Left colon (tissue), 2 donors: ENCODE measurements around the gene CCDC136. TPM values are rescaled to one million over a fixed set of nuclear protein-coding genes. Genes with fewer than 3 reads are reported as not detected.

ENCODE experiments used
- ATAC-seq: fragments of 200-7000 bp; cut with Tn5 transposase; one replicate; pipeline ENCODE4 v1.9.1; 2020; ENCODE audit warnings: mild to moderate bottlenecking, moderate library complexity
- DNase-seq, 2 donors: peaks; one replicate each; pipeline ENCODE4 v3.0.0-alpha.2; 2020
- intact Hi-C, 2 donors: fragments of 100-400 bp; cut with DNase I in 1 of 2; cut with micrococcal nuclease in 1 of 2; formaldehyde crosslinking; loops; one replicate each; pipeline versions ENCODE4 v1.11.2 to v1.14.0; 2022; cut with DNase I, micrococcal nuclease
- total RNA-seq, 2 donors: library from RNA; stranded (reverse); fragmentation: NEBNext Ultra II Directional; extraction: Animal tissue kit (Norgen Biotek cat#: 25700); gene quantifications; one replicate each; pipeline ENCODE4 v1.2.1, GENCODE V29; 2021
- donor health status: DM: no; HTN: no; CAD: no.
- donor health status: DM: yes; HTN: yes; CAD: no.

Gene CCDC136
- total RNA-seq, 2 donors from 2014 or later = 1.5 to 5.6 TPM

- DNase-seq = no peak
- peak; percentile 20 for ATAC-seq
- intact Hi-C loops = loop anchor here in 1 of 2 donors (5.0 kb wide), 1 partner anchor 47 kb away; the partner anchor contains the start of gene CCDC136
Observed at GRCh38 chr7:128839751-128840177, 48.0 kb downstream of the CCDC136 start.

DNA sequence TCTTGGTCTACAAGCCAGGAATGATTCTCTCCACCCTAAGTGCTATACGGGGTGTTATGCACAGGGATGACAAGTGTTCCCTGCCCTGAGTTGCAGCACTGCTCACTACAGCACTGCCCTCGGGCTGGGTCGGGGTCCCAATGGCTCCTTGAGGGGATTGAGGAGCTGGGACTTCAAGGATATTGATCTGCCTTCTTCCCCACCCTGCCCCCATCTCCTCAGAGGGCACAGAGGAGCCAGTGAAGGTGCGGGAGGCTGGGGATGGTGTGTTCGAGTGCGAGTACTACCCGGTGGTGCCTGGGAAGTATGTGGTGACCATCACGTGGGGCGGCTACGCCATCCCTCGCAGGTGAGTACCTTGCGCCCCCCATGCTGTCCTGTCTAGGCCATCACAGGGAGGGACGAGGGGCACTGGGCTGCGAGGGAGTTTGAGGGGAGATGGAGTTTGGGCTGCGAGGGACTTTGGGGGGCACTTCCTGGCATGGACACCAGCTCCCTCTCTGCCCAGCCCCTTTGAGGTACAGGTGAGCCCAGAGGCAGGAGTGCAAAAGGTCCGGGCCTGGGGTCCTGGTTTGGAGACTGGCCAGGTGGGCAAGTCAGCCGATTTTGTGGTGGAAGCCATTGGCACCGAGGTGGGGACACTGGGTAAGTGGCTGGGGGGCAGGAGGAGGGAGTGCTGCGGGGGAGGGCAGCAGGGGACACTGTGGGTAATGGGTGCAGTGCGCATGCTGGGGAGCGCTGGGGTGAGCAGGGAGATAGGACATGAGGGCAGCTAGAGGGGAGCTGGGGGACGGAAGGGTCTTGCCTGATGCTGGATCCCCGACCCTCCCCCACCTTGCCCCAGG lies 48.8 kb downstream of the CCDC136 start:
- intact Hi-C loops = loop anchor here in 1 of 2 donors (5.0 kb wide), 1 partner anchor 48 kb away; the partner anchor contains the start of gene CCDC136

GRCh38 chr7:128841171-128841690 lies 49.5 kb downstream of the CCDC136 start:
- intact Hi-C loops = loop anchor here in 1 of 2 donors (5.0 kb wide), 1 partner anchor 49 kb away; the partner anchor contains the start of gene CCDC136
- ATAC-seq = peak; percentile 90
- peak; percentile 63 to 71 for DNase-seq

More for the DNA sequence above, 48.8 kb downstream of the CCDC136 start:
- no peak for ATAC-seq
- no peak for DNase-seq

- ATAC-seq (peak; percentile 50), DNase-seq (peak in 1 of 2 donors; percentile 53)
- intact Hi-C loops = loop anchor here in 1 of 2 donors (5.0 kb wide), 1 partner anchor 50 kb away; the partner anchor contains the start of gene CCDC136
Observed at GRCh38 chr7:128841921-128842673, 50.3 kb downstream of the CCDC136 start.

DNA sequence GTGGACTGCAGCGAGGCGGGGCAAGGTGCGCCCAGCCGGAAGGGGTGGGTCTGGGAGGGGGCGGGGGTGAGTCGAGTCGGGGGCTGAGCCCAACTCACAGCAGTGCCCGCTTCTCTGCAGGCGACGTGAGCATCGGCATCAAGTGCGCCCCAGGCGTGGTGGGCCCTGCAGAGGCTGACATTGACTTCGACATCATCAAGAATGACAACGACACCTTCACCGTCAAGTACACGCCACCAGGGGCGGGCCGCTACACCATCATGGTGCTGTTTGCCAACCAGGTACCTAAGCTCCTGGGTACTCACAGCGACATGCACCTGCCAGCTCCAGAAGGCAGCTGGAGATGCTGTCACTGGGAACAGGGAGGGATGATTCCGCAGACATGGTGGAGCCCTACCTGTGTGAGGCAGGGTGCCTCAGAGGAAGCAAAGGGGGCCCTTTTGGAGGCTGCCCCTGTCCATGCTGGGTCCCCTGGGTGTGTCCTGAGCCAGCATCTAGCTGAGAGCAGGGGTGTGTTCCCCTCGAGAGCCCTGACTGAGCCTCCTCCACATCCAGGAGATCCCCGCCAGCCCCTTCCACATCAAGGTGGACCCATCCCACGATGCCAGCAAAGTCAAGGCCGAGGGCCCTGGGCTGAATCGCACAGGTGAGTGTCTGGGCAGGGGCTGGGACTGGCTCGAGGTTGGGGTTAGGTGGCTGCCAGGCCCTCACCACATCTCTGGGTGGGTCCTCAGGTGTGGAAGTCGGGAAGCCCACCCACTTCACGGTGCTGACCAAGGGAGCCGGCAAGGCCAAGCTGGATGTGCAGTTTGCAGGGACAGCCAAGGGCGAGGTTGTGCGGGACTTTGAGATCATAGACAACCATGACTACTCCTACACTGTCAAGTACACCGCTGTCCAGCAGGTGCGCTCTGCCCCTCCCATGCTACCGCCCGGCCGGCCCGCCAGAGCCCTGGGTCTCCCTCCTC lies 51.2 kb downstream of the CCDC136 start:
- intact Hi-C loops = loop anchor here in 1 of 2 donors (5.0 kb wide), 1 partner anchor 51 kb away; the partner anchor contains the start of gene CCDC136
- ATAC-seq = no peak
- DNase-seq = no peak

DNA sequence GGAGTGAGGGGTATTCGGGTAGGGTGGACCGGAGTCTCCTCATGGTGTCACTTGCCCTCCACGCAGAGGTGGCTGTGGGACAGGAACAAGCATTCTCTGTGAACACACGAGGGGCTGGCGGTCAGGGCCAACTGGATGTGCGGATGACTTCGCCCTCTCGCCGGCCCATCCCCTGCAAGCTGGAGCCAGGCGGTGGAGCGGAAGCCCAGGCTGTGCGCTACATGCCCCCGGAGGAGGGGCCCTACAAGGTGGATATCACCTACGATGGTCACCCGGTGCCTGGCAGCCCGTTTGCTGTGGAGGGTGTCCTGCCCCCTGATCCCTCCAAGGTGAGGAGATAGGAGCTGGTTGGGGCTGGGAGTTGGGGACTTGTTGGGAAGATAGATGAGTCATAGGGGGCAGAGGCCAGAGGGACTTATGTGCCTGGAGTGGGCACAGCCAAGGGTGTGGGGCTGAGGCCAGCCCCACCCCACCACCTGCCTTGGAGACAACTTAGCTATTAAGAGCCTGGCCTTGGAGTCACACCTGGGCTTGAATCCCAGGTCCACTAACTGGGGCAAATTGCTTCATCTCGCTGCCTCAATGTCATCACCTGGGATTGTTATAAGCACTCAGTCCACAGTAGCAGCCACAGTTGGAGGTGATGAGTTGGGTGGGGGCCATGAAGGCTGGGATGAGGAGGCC lies 52.3 kb downstream of the CCDC136 start:
- ATAC-seq = no peak
- DNase-seq = no peak
- intact Hi-C loops = loop anchor here in 1 of 2 donors (5.0 kb wide), 1 partner anchor 52 kb away; the partner anchor contains the start of gene CCDC136

GRCh38 chr7:128844777-128845311 lies 53.1 kb downstream of the CCDC136 start:
- intact Hi-C loops = loop anchor here in 1 of 2 donors (5.0 kb wide), 1 partner anchor 53 kb away; the partner anchor contains the start of gene CCDC136
- DNase-seq (no peak), ATAC-seq (no peak)

DNA sequence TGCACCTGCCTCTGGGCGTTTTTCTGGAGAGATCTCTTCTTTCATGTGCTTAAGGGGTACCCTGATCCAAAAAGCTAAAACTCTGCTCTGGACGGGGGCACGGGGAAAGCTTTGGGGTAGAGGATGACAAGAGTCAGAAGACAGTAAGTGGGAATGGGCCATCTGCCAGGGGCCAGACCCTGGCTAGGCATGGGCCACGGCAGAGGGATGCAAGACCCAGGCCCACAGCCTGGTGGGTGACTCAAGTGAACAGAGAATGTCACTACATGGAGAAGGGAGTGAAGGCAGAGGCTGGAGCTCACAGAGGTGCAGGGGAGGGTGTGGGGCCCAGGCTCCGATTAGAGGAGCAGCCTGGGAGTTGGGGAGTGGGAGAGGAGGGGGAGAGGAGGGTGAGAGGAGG lies 53.7 kb downstream of the CCDC136 start:
- DNase-seq (no peak), ATAC-seq (no peak)
- intact Hi-C loops = no loop called here

DNA sequence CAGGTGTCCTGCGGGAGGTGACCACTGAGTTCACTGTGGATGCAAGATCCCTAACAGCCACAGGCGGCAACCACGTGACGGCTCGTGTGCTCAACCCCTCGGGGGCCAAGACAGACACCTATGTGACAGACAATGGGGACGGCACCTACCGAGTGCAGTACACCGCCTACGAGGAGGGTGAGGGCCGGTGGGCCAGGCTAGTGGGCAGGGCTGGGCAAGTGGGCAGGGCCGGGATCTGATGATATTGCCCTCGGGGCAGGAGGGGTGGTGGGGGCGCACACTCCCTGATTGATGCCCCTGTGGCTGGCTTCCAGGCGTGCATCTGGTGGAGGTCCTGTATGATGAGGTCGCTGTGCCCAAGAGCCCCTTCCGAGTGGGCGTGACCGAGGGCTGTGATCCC lies 54.2 kb downstream of the CCDC136 start:
- DNase-seq = no peak
- intact Hi-C loops = no loop called here
- ATAC-seq = no peak

DNA sequence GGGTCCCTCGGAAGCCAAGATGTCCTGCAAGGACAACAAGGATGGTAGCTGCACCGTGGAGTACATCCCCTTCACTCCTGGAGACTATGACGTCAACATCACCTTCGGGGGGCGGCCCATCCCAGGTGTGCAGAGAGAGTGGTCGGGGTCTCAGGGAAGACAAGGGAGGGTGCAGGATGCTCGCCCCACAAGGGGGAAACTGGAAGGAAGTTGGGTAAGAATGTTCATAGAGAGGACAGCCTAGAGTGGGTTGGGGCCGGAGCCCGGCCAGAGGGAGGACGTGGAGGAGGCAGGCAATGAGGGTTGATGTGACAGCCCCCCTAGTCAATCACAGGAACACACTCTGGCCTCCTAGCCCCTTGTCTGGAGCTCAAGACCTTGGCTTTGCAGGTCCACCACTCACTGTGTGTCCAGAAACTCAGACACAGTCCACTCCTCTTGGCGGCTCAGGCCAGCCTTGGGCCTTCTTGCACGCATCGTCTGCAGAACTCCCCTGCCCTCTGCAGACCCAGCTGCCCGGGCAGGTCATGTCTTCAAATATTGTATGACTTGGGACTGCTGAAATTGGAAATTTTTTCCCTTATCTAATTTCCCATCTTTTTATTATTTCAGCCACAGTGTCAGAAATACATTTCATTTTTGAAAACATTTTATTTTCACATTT lies 55.1 kb downstream of the CCDC136 start:
- no peak for ATAC-seq
- no peak for DNase-seq
- intact Hi-C loops = no loop called here

DNA sequence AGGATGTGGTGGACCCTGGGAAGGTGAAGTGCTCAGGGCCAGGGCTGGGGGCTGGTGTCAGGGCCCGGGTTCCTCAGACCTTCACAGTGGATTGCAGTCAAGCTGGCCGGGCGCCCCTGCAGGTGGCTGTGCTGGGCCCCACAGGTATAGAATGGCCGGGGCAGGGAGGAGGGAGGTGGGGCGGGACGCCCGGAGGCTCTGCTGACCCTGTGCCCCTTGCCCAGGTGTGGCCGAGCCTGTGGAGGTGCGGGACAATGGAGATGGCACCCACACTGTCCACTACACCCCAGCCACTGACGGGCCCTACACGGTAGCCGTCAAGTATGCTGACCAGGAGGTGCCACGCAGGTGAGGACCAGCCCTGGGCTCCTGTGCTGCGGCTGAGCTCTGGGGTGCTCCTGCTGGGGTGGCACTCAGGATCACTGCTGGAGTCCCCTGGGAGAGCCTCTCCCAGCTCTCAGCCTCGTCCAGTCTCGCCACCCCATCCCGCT lies 56.0 kb downstream of the CCDC136 start:
- no peak for ATAC-seq
- no peak for DNase-seq
- intact Hi-C loops = no loop called here

DNA sequence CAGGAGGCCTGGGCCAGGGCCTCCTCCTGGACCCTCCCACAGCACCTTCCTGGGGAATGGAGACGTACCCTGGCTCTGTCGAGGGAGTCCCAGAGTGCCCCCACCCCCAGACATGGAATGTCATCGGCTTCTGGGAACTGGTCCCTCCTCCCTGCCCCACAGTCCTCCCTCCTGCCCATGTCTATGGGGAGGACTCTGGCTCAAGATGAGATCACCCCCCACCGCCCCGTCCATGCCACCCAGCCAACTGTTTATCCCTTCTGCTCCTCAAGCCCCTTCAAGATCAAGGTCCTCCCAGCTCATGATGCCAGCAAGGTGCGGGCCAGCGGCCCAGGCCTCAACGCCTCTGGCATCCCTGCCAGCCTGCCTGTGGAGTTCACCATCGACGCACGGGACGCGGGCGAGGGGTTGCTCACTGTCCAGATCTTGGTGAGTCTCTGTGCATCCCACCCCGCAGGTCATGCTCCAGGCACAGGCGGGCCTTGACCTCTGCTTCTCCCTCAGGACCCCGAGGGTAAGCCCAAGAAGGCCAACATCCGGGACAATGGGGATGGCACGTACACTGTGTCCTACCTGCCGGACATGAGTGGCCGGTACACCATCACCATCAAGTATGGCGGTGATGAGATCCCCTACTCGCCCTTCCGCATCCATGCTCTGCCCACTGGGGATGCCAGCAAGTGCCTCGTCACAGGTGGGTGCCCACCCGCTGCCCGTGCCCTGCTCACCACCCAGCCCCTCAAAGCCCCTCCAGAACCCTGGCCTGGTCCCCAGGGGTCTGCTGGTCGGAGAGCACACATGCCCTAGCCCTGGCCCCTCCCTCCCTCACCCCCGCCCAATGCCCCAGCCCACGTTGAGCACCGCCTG lies 56.8 kb downstream of the CCDC136 start:
- intact Hi-C loops = no loop called here
- DNase-seq (no peak), ATAC-seq (no peak)

GRCh38 chr7:128849156-128849515 lies 57.4 kb downstream of the CCDC136 start:
- intact Hi-C loops = no loop called here
- DNase-seq (no peak), ATAC-seq (no peak)

- ATAC-seq = peak; percentile 23
- intact Hi-C loops = no loop called here
- DNase-seq = no peak
Observed at GRCh38 chr7:128849804-128850490, 58.2 kb downstream of the CCDC136 start.
